ENCODE results near the gene ARF3. TPM values are rescaled to one million over a fixed set of nuclear protein-coding genes. Genes with fewer than 3 reads are reported as not detected.

The ARF3 gene
- polyA plus RNA-seq, 2 of the 4 experiments (the other 2 are of a cell fraction) = 138 to 287 TPM

DNA sequence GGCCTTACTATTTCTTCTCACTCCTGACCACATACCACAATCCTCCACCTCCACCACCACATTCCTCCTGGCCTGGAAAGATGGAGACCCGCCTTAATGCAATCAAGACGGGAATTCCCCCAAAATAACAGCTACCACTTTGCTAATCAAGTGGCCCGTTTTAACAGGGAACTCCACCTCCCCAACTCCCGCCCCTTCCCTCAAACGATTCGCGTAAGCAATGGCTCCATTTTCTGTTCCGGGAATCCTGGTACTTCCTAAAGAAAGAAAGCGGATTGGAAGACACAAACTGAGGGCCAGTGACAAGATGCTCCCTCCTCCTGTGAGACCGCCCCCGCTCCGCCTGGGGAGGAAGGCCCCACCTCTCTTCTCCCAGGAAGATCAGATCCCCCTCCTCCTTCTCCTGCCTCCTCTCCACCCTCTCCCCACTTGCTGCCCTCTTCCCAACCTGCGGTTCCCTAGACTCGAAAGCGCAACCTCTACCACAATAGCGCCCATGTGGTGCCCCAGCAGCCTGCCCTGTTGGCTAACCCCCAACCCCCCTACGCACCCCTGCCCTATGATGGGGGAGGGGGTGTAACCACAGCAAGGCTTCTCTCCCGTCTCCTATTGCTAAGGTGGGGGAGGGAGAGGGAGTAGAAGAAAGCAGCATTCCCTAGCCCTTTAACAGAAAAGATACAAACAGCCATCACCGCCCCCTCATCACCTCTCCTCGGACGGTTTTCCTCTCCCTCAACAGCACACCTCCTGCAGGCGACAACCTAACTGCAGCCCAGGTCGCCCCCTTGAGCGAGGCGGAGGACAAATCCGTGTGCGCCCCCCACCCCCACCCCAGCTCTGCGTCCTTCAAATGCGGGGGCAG lies 777 bp downstream of the ARF3 start:
- ChIA-PET POLR2A (interaction anchor here (0.8 to 1.4 kb wide), 6 partner anchors 13 to 104 kb away, joined by 3 to 10 read pairs (median 6); partner anchors contain the start of genes DDX23, FKBP11 and RND1), CTCF (interaction anchor here (0.6 to 77.5 kb wide), 3 partner anchors 2 to 220 kb away, joined by 4 to 2584 read pairs (median 2584); partner anchors contain the start of genes ARF3, DDN, FKBP11 and PRKAG1)
- under 1% methylated on average over 22 of the region's 29 CpGs for WGBS (ENCODE audit: missing lambda C conversion rate)
- Histone ChIP-seq H3K9me3 (no peaks in the 10 kb centered on the region), H3K4me1 (peaks cover 10% of the 10 kb centered on the region), H3K27ac (peak overlapping the region; percentile 95), H3K4me2 (peak overlapping the region; percentile 77), H3K4me3 (peak overlapping the region; percentile 79)
- FAIRE-seq (no peak), DNase-seq (ENCODE audit: low read depth in 1 of 2, low spot score in 1 of 2) (peak; percentile 94 to 96), ATAC-seq (peak; percentile 77 to 89)
- TF ChIP-seq CHD2 (IDR thresholded peaks at IDR 0.05; ENCODE audit: low read length, partially characterized antibody) (peak; percentile 33), ZC3H11A (IDR thresholded peaks at IDR 0.05) (0 out of 2 replicates have a peak, but pooled peaks have one; percentile 3), EHF (CRISPR knock-in tag; IDR thresholded peaks at IDR 0.05) (no peak), HOXB13 (CRISPR knock-in tag; IDR thresholded peaks at IDR 0.05; ENCODE audit: low read depth) (no peak)
- TF ChIP-seq, protein P1, sequence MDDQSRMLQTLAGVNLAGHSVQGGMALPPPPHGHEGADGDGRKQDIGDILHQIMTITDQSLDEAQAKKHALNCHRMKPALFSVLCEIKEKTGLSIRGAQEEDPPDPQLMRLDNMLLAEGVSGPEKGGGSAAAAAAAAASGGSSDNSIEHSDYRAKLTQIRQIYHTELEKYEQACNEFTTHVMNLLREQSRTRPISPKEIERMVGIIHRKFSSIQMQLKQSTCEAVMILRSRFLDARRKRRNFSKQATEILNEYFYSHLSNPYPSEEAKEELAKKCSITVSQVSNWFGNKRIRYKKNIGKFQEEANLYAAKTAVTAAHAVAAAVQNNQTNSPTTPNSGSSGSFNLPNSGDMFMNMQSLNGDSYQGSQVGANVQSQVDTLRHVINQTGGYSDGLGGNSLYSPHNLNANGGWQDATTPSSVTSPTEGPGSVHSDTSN (IDR thresholded peaks at IDR 0.05) = no peak

DNA sequence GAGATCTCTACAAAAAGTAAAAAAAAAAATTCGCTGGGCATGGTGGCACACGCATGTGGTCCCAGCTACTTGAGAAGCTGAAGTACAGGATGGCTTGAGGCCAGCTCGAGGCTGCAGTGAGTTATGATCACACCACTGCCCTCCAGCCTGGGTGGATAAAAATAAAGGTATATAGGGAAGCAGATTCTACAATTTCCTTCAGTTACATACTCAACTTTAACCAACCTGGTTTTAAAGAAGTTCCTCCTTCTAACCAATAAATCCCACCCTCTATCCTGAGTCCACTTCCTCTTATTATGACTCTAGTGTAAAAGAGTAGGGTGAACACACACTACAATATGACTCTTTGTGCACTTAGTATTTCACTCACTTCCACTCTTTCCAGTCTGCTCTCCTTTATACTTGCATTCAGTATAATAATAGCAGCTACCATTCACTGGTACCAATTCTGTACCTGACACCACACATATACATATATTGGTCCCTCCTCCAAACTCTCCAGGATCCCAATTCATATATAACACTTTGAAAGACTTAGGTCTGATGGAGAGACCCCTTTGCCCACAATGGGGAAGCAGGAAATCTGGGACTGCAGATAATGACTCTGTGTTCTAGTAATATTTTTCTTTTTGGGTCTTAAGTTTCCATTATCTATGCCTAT lies 2.3 kb downstream of the ARF3 start:
- H3K4me3 ChIP-seq = no peak overlapping the region
- ATAC-seq (no peak), DNase-seq (ENCODE audit: low read depth in 1 of 2, low spot score in 1 of 2) (no peak), FAIRE-seq (no peak)
- ChIA-PET CTCF (interaction anchor here (0.6 to 77.5 kb wide), 3 partner anchors 1 to 271 kb away, joined by 3 to 2584 read pairs (median 2584); partner anchors contain the start of genes ARF3, DDN, FKBP11 and PRKAG1), POLR2A (no interaction called here)
- no peaks in the 10 kb centered on the region for H3K9me3 ChIP-seq
- H3K27ac ChIP-seq = no peak overlapping the region
- peak overlapping the region; percentile 77; the same call in 2 of the 3 replicates for H3K4me2 ChIP-seq
- 88% methylated on average over 3 of the region's 3 CpGs for WGBS (ENCODE audit: missing lambda C conversion rate)
- TF ChIP-seq FOSL2 (IDR thresholded peaks at IDR 0.05) (no peak), FOSL2 (CRISPR knock-in tag; IDR thresholded peaks at IDR 0.05) (no peak), CBX2 (IDR thresholded peaks at IDR 0.05; ENCODE audit: borderline replicate concordance, low read depth) (no peak), JUN (IDR thresholded peaks at IDR 0.05) (no peak), MAZ (IDR thresholded peaks at IDR 0.05; ENCODE audit: borderline replicate concordance, low read depth, low read length) (no peak), HOXB5 (CRISPR knock-in tag; IDR thresholded peaks at IDR 0.05) (no peak), EP300 (IDR thresholded peaks at IDR 0.05) (no peak)
- TF ChIP-seq, protein P2, sequence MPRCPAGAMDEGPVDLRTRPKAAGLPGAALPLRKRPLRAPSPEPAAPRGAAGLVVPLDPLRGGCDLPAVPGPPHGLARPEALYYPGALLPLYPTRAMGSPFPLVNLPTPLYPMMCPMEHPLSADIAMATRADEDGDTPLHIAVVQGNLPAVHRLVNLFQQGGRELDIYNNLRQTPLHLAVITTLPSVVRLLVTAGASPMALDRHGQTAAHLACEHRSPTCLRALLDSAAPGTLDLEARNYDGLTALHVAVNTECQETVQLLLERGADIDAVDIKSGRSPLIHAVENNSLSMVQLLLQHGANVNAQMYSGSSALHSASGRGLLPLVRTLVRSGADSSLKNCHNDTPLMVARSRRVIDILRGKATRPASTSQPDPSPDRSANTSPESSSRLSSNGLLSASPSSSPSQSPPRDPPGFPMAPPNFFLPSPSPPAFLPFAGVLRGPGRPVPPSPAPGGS (IDR thresholded peaks at IDR 0.05) = no peak
- peaks cover 10% of the 10 kb centered on the region for H3K4me1 ChIP-seq

DNA sequence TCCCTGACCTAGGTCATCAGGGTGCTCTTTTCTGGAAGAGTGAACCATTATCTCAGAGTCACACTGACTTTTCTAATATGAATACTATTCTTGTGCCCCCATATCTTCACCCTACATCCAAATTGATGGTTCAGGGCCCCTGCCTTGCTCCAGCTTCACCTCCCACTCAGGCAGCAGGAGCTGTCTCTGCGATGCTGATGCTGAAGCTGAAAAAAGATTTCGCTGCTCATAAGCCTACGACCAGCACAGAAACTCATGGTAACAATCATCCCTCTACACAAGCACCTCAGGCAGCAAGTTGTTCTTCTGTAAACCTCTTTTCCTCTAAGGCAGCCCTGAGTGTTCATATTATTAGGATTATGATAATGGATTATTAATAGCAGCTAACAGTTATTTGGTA lies 3.2 kb downstream of the ARF3 start:
- Histone ChIP-seq H3K4me3 (no peak overlapping the region), H3K4me1 (peaks cover 10% of the 10 kb centered on the region), H3K9me3 (no peaks in the 10 kb centered on the region), H3K4me2 (no peak overlapping the region), H3K27ac (no peak overlapping the region)
- ATAC-seq (no peak), FAIRE-seq (no peak), DNase-seq (ENCODE audit: low read depth in 1 of 2, low spot score in 1 of 2) (no peak)
- CTCF ChIA-PET = interaction anchor here (1.2 to 77.5 kb wide), 3 partner anchors 0 to 101 kb away, joined by 3 to 2584 read pairs (median 2584); partner anchors contain the start of genes ARF3, DDN, FKBP11 and PRKAG1
- POLR2A ChIA-PET = no interaction called here
- 95% methylated on average over 3 of the region's 3 CpGs for WGBS (ENCODE audit: missing lambda C conversion rate)
- TF ChIP-seq, protein P3, sequence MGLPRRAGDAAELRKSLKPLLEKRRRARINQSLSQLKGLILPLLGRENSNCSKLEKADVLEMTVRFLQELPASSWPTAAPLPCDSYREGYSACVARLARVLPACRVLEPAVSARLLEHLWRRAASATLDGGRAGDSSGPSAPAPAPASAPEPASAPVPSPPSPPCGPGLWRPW (IDR thresholded peaks at IDR 0.05) = no peak
- no peak for TF ChIP-seq MAZ (IDR thresholded peaks at IDR 0.05; ENCODE audit: borderline replicate concordance, low read depth, low read length)
- TF ChIP-seq ZNF302 (CRISPR knock-in tag; IDR thresholded peaks at IDR 0.05) = no peak
- TF ChIP-seq, protein P4, sequence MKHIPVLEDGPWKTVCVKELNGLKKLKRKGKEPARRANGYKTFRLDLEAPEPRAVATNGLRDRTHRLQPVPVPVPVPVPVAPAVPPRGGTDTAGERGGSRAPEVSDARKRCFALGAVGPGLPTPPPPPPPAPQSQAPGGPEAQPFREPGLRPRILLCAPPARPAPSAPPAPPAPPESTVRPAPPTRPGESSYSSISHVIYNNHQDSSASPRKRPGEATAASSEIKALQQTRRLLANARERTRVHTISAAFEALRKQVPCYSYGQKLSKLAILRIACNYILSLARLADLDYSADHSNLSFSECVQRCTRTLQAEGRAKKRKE (CRISPR knock-in tag; IDR thresholded peaks at IDR 0.05; ENCODE audit: low read depth) = no peak
- no peak for TF ChIP-seq NFE2L2 (conservative IDR thresholded peaks at IDR 0.05; ENCODE audit: low read length)
- TF ChIP-seq, protein P2 (IDR thresholded peaks at IDR 0.05) = no peak
- TF ChIP-seq SREBF2 (IDR thresholded peaks at IDR 0.05) = no peak
- no peak for TF ChIP-seq EHF (CRISPR knock-in tag; IDR thresholded peaks at IDR 0.05)
- no peak for TF ChIP-seq JUN (IDR thresholded peaks at IDR 0.05)
- TF ChIP-seq ZFP36 (IDR thresholded peaks at IDR 0.05; ENCODE audit: borderline replicate concordance, partially characterized antibody) = no peak
- TF ChIP-seq, protein P5, sequence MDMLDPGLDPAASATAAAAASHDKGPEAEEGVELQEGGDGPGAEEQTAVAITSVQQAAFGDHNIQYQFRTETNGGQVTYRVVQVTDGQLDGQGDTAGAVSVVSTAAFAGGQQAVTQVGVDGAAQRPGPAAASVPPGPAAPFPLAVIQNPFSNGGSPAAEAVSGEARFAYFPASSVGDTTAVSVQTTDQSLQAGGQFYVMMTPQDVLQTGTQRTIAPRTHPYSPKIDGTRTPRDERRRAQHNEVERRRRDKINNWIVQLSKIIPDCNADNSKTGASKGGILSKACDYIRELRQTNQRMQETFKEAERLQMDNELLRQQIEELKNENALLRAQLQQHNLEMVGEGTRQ (IDR thresholded peaks at IDR 0.05) = no peak
- TF ChIP-seq JUNB (IDR thresholded peaks at IDR 0.05) = no peak
- TF ChIP-seq CBX2 (IDR thresholded peaks at IDR 0.05; ENCODE audit: borderline replicate concordance, low read depth) = no peak
- no peak for TF ChIP-seq HOXB13 (CRISPR knock-in tag; IDR thresholded peaks at IDR 0.05; ENCODE audit: low read depth)
